ENCODE measurements around the gene KRT31.
"Not testable (repeated sequence)": the region's sequence is repeated elsewhere in the genome, so short reads cannot be mapped to it uniquely, and the experiment has no call there.

KRT31 gene

GRCh38 chr17:41396996-41397660 lies at the start of gene KRT31:
TSS of gene KRT31 (minus strand) at chr17:41397608. CDS start at chr17:41397539, 69 bp downstream.
- no peak for DNase-seq

- DNase-seq = no peak
Observed at GRCh38 chr17:41446806-41447205, 49.4 kb upstream of the KRT31 start.

- DNase-seq = no peak
Observed at GRCh38 chr17:41444640-41445039, 47.2 kb upstream of the KRT31 start.

GRCh38 chr17:41444186-41444585 lies 46.8 kb upstream of the KRT31 start:
- no peak for DNase-seq

- no peak for DNase-seq
Observed at GRCh38 chr17:41442739-41443138, 45.3 kb upstream of the KRT31 start.

GRCh38 chr17:41440531-41441033 lies 43.2 kb upstream of the KRT31 start, which contains the start of gene KRT38:
TSS of gene KRT38 (minus strand) at chr17:41440983. CDS start at chr17:41440921, 62 bp downstream.
- DNase-seq = no peak

- DNase-seq = no peak
Observed at GRCh38 chr17:41439375-41439774, 42.0 kb upstream of the KRT31 start.

GRCh38 chr17:41437769-41438168 lies 40.4 kb upstream of the KRT31 start:
- DNase-seq = no peak

GRCh38 chr17:41437254-41437653 lies 39.8 kb upstream of the KRT31 start:
- no peak for DNase-seq

GRCh38 chr17:41434415-41434814 lies 37.0 kb upstream of the KRT31 start:
- no peak for DNase-seq

- no peak for DNase-seq
Observed at GRCh38 chr17:41434005-41434404, 36.6 kb upstream of the KRT31 start.

GRCh38 chr17:41433586-41433985 lies 36.2 kb upstream of the KRT31 start:
- DNase-seq = no peak

GRCh38 chr17:41430376-41430775 lies 33.0 kb upstream of the KRT31 start:
- DNase-seq = not testable (repeated sequence)

- DNase-seq = no peak
Observed at GRCh38 chr17:41429667-41430066, 32.3 kb upstream of the KRT31 start.

- DNase-seq = no peak
Observed at GRCh38 chr17:41428591-41429291, 31.3 kb upstream of the KRT31 start.

GRCh38 chr17:41424111-41424635 lies 26.8 kb upstream of the KRT31 start, which contains the start of gene KRT37:
TSS of gene KRT37 (minus strand) at chr17:41424585. CDS start at chr17:41424523, 62 bp downstream.
- DNase-seq = no peak

GRCh38 chr17:41422586-41422985 lies 25.2 kb upstream of the KRT31 start:
- not testable (repeated sequence) for DNase-seq

GRCh38 chr17:41421617-41422016 lies 24.2 kb upstream of the KRT31 start:
- no peak for DNase-seq

GRCh38 chr17:41421116-41421515 lies 23.7 kb upstream of the KRT31 start:
- DNase-seq = no peak

- no peak for DNase-seq
Observed at GRCh38 chr17:41420134-41420533, 22.7 kb upstream of the KRT31 start.

- DNase-seq = no peak
Observed at GRCh38 chr17:41419716-41420115, 22.3 kb upstream of the KRT31 start.

- DNase-seq = no peak
Observed at GRCh38 chr17:41418116-41418860, 20.9 kb upstream of the KRT31 start.

GRCh38 chr17:41417576-41418015 lies 20.2 kb upstream of the KRT31 start:
- no peak for DNase-seq
